D721Med (cell line): ENCODE results near the gene SULT4A1.
"Not testable (repeated sequence)": the region's sequence is repeated elsewhere in the genome, so short reads cannot be mapped to it uniquely, and the experiment has no call there.

Experiments
- DNase-seq: peaks from one replicate; pipeline ENCODE4 v3.0.0; 2011; ENCODE audit warnings: low spot score; ENCODE audit not compliant: insufficient read length
- FAIRE-seq: peaks from 2 replicates; lab custom pipeline; 2011; peaks lifted over from hg19 to GRCh38; lab: Jason Lieb, UNC
- CTCF ChIP-seq: IDR thresholded peaks from 2 replicates; pipeline ENCODE4 v1.5.1; 2012; ENCODE audit warnings: mild to moderate bottlenecking, control low read depth; ENCODE audit not compliant: insufficient read depth; ENCODE audit errors: missing control alignments

Gene SULT4A1

GRCh38 chr22:43876866-43877509 is 14.7 kb upstream of the SULT4A1 start:
- TF ChIP-seq CTCF, result no peak
- no peak for DNase-seq
- no peak for FAIRE-seq

GRCh38 chr22:43869799-43870198 is 7.5 kb upstream of the SULT4A1 start:
- FAIRE-seq, result no peak
- no peak for TF ChIP-seq CTCF
- no peak for DNase-seq

- DNase-seq, FAIRE-seq: not testable (repeated sequence)
Observed at GRCh38 chr22:43869001-43869400, 6.7 kb upstream of the SULT4A1 start.

- FAIRE-seq (no peak), DNase-seq (no peak)
- no peak for TF ChIP-seq CTCF
Observed at GRCh38 chr22:43867839-43868635, 5.7 kb upstream of the SULT4A1 start.

- TF ChIP-seq CTCF, result no peak
- DNase-seq, result no peak
- FAIRE-seq, result no peak
Observed at GRCh38 chr22:43862882-43863202, 529 bp upstream of the SULT4A1 start.

GRCh38 chr22:43861529-43861928 is 784 bp downstream of the SULT4A1 start:
- TF ChIP-seq CTCF, result no peak
- no peak for DNase-seq
- FAIRE-seq, result no peak

- no peak for TF ChIP-seq CTCF
- DNase-seq (no peak), FAIRE-seq (no peak)
Observed at GRCh38 chr22:43860831-43861230, 1.5 kb downstream of the SULT4A1 start.
